Activated T-helper 1 cell treated with anti-CD3 and anti-CD28 coated beads, Interleukin-12 subunit alpha, Interleukin-12 subunit beta, Interleukin-2, Interleukin-4 antibody, amounts not matched to agents 30 ng/mL and 10 ng/mL and 1 ng/mL, durations not matched to agents 14 hours and 24 hours and 36 hours (primary cell): Measurements from ENCODE around the gene PSMB7. TPM values are rescaled to one million over a fixed set of nuclear protein-coding genes. Genes with fewer than 3 reads are reported as not detected.
A peak's percentile ranks its signal among the peaks of the same experiment; 100 is the strongest.

Experiments
- DNase-seq: peaks from one replicate; pipeline ENCODE4 v3.0.0; 2021; ENCODE audit warnings: low spot score
- H3K27ac Mint-ChIP-seq: one replicate; pipeline ENCODE4 v1.8.0; 2021; ENCODE audit warnings: mild to moderate bottlenecking, mixed read lengths
- H3K27me3 Mint-ChIP-seq: one replicate; pipeline ENCODE4 v1.8.0; 2022; ENCODE audit warnings: mild to moderate bottlenecking, moderate library complexity, mixed read lengths; ENCODE audit not compliant: insufficient read depth
- H3K36me3 Mint-ChIP-seq: one replicate; pipeline ENCODE4 v1.8.0; 2021; ENCODE audit warnings: low read depth, mixed read lengths
- H3K4me1 Mint-ChIP-seq: one replicate; pipeline ENCODE4 v1.8.0; 2021; ENCODE audit warnings: low read depth, mixed read lengths
- H3K4me3 Mint-ChIP-seq: one replicate; pipeline ENCODE4 v1.8.0; 2021; ENCODE audit warnings: mild to moderate bottlenecking, moderate library complexity, mixed read lengths
- H3K9me3 Mint-ChIP-seq: one replicate; pipeline ENCODE4 v1.8.0; 2021; ENCODE audit warnings: mixed read lengths
- intact Hi-C: fragments of 100-400 bp; cut with micrococcal nuclease; formaldehyde crosslinking; loops from one replicate; pipeline ENCODE4 v1.15.1; 2024
- total RNA-seq: library from RNA; stranded (reverse); gene quantifications from 2 replicates; pipeline ENCODE4 v1.2.3, GENCODE V29; 2022

Gene PSMB7
- total RNA-seq, 1 donor from 2014 or later, result 206 TPM

- Mint-ChIP-seq H3K4me1 (peaks cover 38% of the 10 kb centered on the region), H3K36me3 (peaks cover 4% of the 10 kb centered on the region), H3K4me3 (no peak overlapping the region), H3K27me3 (no peaks in the 10 kb centered on the region), H3K9me3 (no peaks in the 10 kb centered on the region), H3K27ac (peak overlapping the region; percentile 69)
- intact Hi-C loops, result loop anchor here (1.0 kb wide), 1 partner anchor 268 kb away; no protein-coding TSS in a partner anchor
- no peak for DNase-seq
Observed at GRCh38 chr9:124394167-124394566, 21.1 kb downstream of the PSMB7 start.

DNA sequence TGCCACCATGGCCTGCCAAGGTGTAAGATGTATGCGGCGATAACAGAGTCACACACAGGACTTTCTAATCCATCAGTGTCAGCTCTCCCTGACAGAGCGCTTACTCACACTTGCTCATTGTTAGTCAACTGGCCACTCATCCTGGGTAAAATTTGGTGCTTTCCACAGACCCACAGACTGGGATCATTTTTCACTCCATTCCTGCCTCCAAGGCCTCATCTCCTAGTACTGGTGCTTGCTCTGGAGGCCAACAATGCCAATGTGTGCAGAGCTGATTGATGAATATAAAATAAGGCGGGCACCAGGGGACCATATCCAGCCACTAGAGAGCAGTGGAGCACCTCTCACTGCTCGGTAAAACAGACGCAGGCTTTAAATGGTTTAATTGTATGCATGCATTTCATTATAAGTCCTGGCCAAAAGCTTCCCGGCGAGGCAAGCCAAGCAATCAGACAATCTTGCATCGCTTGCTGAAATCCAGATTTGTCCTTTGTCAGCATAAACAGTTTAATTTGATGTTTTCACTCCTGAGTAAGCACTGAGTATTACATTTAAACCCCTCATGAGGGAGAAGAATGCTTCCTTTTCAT, 22.3 kb downstream of the PSMB7 start:
- H3K27me3 Mint-ChIP-seq, result no peaks in the 10 kb centered on the region

GRCh38 chr9:124392254-124392870, 22.9 kb downstream of the PSMB7 start:
- H3K36me3 Mint-ChIP-seq, result peaks cover 4% of the 10 kb centered on the region
- H3K4me3 Mint-ChIP-seq, result no peak overlapping the region
- no peaks in the 10 kb centered on the region for H3K9me3 Mint-ChIP-seq
- no peak overlapping the region for H3K27ac Mint-ChIP-seq
- intact Hi-C loops, result no loop called here
- DNase-seq, result no peak
- H3K4me1 Mint-ChIP-seq, result peaks cover 36% of the 10 kb centered on the region
- H3K27me3 Mint-ChIP-seq, result no peaks in the 10 kb centered on the region

More for the DNA sequence above, 22.3 kb downstream of the PSMB7 start:
- intact Hi-C loops, result no loop called here
- Mint-ChIP-seq H3K9me3 (no peaks in the 10 kb centered on the region), H3K4me3 (no peak overlapping the region), H3K36me3 (peaks cover 4% of the 10 kb centered on the region), H3K4me1 (peaks cover 36% of the 10 kb centered on the region), H3K27ac (no peak overlapping the region)
- DNase-seq, result no peak

DNA sequence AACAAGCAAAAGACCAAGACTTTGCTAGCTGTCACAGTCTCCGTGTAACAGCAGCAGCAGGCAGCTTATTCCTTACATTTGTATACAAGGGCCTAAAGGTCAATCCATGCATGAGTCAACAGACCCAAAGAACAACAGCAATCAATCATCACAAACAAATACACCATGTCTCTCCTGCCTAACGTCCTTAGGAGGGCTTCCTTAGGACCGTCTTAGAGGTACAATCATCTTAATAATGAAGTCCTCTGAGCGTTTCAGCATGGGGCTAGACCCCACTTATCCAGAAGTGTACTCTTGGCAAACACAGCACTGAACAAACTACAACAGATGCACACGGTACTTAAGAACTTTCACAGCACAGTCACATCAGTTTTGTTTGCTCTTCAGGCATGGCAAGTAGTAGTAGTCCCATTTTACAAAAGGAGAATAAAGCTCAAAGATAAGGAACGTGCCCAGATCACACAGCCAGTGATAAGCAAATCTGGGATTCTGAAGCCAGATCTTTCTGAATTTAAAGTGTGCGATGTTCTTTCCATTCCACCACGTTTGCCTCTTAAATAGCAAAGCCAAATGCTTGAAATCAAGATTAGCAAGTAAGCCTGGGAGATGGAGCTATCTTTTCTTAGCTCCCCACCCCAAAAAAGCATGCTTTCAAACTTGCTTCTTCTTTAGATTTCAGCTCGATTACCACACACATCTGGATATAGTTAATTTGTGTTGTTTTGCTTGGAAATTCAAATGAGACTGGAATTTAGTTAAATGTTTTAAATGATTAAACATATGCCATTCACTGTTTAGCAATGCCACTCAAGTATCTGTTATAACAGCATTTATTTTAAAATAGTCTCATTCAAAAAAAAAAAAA, 24.2 kb downstream of the PSMB7 start:
- Mint-ChIP-seq H3K9me3 (no peaks in the 10 kb centered on the region), H3K36me3 (peaks cover 4% of the 10 kb centered on the region), H3K4me3 (no peak overlapping the region), H3K27ac (no peak overlapping the region), H3K27me3 (no peaks in the 10 kb centered on the region), H3K4me1 (peaks cover 36% of the 10 kb centered on the region)
- DNase-seq, result no peak
- intact Hi-C loops, result no loop called here

- H3K27ac Mint-ChIP-seq, result no peak overlapping the region
- intact Hi-C loops, result no loop called here
- H3K4me1 Mint-ChIP-seq, result peaks cover 27% of the 10 kb centered on the region
- no peaks in the 10 kb centered on the region for H3K9me3 Mint-ChIP-seq
- no peaks in the 10 kb centered on the region for H3K27me3 Mint-ChIP-seq
- no peak overlapping the region for H3K4me3 Mint-ChIP-seq
- H3K36me3 Mint-ChIP-seq, result peaks cover 2% of the 10 kb centered on the region
- no peak for DNase-seq
Observed at GRCh38 chr9:124389146-124389939, 25.9 kb downstream of the PSMB7 start.

GRCh38 chr9:124388275-124389048, 26.8 kb downstream of the PSMB7 start:
- H3K27ac Mint-ChIP-seq, result no peak overlapping the region
- H3K27me3 Mint-ChIP-seq, result no peaks in the 10 kb centered on the region
- no peak overlapping the region for H3K4me3 Mint-ChIP-seq
- peaks cover 7% of the 10 kb centered on the region for H3K36me3 Mint-ChIP-seq
- intact Hi-C loops, result no loop called here
- no peak for DNase-seq
- no peaks in the 10 kb centered on the region for H3K9me3 Mint-ChIP-seq
- peaks cover 19% of the 10 kb centered on the region for H3K4me1 Mint-ChIP-seq

GRCh38 chr9:124386201-124386600, 29.0 kb downstream of the PSMB7 start:
- no peak for DNase-seq
- H3K36me3 Mint-ChIP-seq, result peaks cover 12% of the 10 kb centered on the region
- intact Hi-C loops, result loop anchor here (2.0 kb wide), 1 partner anchor 259 kb away; no protein-coding TSS in a partner anchor
- no peak overlapping the region for H3K27ac Mint-ChIP-seq
- H3K9me3 Mint-ChIP-seq, result no peaks in the 10 kb centered on the region
- peaks cover 12% of the 10 kb centered on the region for H3K4me1 Mint-ChIP-seq
- no peaks in the 10 kb centered on the region for H3K27me3 Mint-ChIP-seq
- H3K4me3 Mint-ChIP-seq, result no peak overlapping the region

DNA sequence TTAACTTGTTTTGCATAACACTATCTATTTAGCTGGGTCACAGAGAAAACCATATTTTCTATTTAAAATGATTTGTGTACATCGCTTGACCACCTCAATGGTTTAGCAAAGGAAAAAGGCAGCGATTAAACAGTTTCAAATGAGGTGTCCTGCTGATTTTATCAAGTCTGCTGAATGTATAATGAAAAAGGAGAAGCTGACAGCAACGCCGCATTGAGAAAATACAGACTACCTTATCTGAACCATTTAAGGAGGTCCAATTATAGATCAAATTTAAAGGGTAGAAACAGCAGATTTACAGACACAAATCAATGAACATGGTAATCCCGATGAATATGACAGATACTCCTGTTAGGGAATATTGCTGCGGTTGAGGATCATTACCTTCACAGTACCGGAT, 29.6 kb downstream of the PSMB7 start:
- Mint-ChIP-seq H3K4me3 (no peak overlapping the region), H3K9me3 (no peaks in the 10 kb centered on the region), H3K36me3 (peaks cover 12% of the 10 kb centered on the region), H3K27me3 (no peaks in the 10 kb centered on the region), H3K27ac (no peak overlapping the region), H3K4me1 (peaks cover 7% of the 10 kb centered on the region)
- intact Hi-C loops, result loop anchor here (2.0 kb wide), 1 partner anchor 259 kb away; no protein-coding TSS in a partner anchor
- DNase-seq, result no peak

- Mint-ChIP-seq H3K4me1 (peaks cover 7% of the 10 kb centered on the region), H3K4me3 (no peak overlapping the region), H3K27ac (no peak overlapping the region), H3K9me3 (no peaks in the 10 kb centered on the region), H3K36me3 (peaks cover 17% of the 10 kb centered on the region), H3K27me3 (no peaks in the 10 kb centered on the region)
- DNase-seq, result no peak
- intact Hi-C loops, result no loop called here
Observed at GRCh38 chr9:124384846-124385245, 30.4 kb downstream of the PSMB7 start.

DNA sequence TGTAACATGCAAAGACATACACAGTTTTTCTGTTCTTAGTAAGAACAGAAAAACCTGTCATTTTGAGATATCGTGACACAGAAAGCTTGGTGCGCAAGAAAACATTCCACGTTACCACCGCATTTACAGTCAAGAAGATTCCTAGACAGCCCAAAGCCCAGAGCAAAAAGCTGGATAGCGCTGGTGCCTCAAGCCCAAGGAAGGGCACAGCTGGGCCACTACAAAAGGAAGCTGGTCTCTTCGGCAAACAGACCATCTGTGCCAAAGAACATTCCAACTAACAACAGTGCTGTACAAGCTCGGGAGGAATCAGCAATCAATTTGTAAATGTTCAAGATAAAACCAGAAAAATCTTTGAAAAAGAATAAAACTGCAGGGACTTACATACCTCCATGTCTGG, 31.0 kb downstream of the PSMB7 start:
- peaks cover under 1% of the 10 kb centered on the region for H3K4me1 Mint-ChIP-seq
- no peaks in the 10 kb centered on the region for H3K27me3 Mint-ChIP-seq
- no peak overlapping the region for H3K27ac Mint-ChIP-seq
- no peaks in the 10 kb centered on the region for H3K9me3 Mint-ChIP-seq
- peaks cover 20% of the 10 kb centered on the region for H3K36me3 Mint-ChIP-seq
- intact Hi-C loops, result no loop called here
- no peak overlapping the region for H3K4me3 Mint-ChIP-seq
- DNase-seq, result no peak

DNA sequence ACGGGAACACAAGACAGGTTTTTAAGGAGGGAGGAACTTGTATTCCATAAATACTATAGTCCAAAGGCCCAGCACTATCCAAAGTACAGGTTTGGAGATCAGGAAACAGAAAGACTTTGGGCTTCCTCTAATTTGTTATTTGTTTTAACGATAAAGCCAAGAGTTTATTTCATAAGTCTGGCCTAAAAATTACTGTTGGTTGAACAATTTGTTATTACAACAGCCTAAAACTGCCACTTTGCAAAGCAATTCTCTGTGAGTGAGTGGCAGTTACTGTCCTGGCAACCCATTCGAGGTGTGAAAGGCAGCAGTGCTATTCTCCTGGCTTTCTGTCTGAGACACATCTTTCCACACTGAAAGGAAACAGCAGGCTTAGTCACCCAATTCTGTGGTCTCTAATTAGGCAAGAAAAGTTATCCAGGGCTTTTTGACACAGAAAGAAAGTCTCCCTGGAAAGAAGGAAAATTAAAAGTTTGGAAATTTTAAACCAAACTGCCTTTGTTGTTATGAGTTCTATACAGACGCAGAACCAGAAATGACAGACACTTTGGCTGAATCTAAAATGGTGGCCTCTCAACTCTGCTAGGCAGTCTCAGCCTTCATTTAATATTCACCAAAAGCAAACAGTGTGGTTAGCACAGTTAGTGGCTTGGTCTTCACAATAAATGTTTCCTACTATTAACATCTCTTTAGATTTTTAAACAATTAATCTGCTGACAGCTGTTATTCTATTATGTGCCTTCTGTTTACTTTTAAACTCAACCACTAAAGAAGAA, 33.9 kb downstream of the PSMB7 start:
- H3K4me1 Mint-ChIP-seq, result no peaks in the 10 kb centered on the region
- no peak overlapping the region for H3K27ac Mint-ChIP-seq
- no peaks in the 10 kb centered on the region for H3K9me3 Mint-ChIP-seq
- intact Hi-C loops, result loop anchor here (1.0 kb wide), 1 partner anchor 127 kb away; no protein-coding TSS in a partner anchor
- no peak for DNase-seq
- no peaks in the 10 kb centered on the region for H3K27me3 Mint-ChIP-seq
- no peak overlapping the region for H3K4me3 Mint-ChIP-seq
- peaks cover 22% of the 10 kb centered on the region for H3K36me3 Mint-ChIP-seq
